Right lobe of liver (tissue), 4 donors: Measurements from ENCODE around the gene C19orf85.

ENCODE experiments used
- CTCF ChIP-seq, 4 donors: fragments of 200-600 bp in 3 of 4; fragments of 450-650 bp in 1 of 4; IDR thresholded peaks; one replicate each; pipeline versions ENCODE4 v1.5.1 to v1.8.0; 2016 to 2022; ENCODE audit warnings: antibody characterized with exemption in 4 of 4, mild to moderate bottlenecking in 2 of 4
- POLR2A ChIP-seq: fragments of 450-650 bp; IDR thresholded peaks from one replicate; pipeline ENCODE4 v1.6.1; 2017; ENCODE audit warnings: antibody characterized with exemption, mild to moderate bottlenecking
- donor health status: DM: no; HTN: no; CAD: no.
- donor health status: DM: no; HTN: no; CAD: no.
- donor health status: DM: no; HTN: yes; CAD: no.

- TF ChIP-seq CTCF (IDR thresholded peaks at IDR 0.05) (no peak), POLR2A (no peak)
Observed at GRCh38 chr19:55482156-55482961, 17.8 kb upstream of the C19orf85 start.
